Stimulated activated CD4-positive, alpha-beta T cell treated with anti-CD3 and anti-CD28 coated beads, Interleukin-1b, Interleukin-23, amount 100 ng/mL, for 4 hours (primary cell): ENCODE data around the gene TMEM101.
"Not testable (repeated sequence)": the region's sequence is repeated elsewhere in the genome, so short reads cannot be mapped to it uniquely, and the experiment has no call there.

Experiments
- DNase-seq, 2 donors: peaks; one replicate each; pipeline ENCODE4 v3.0.0-alpha.2; 2020; ENCODE audit warnings: low read depth in 2 of 2

TMEM101 gene

DNA sequence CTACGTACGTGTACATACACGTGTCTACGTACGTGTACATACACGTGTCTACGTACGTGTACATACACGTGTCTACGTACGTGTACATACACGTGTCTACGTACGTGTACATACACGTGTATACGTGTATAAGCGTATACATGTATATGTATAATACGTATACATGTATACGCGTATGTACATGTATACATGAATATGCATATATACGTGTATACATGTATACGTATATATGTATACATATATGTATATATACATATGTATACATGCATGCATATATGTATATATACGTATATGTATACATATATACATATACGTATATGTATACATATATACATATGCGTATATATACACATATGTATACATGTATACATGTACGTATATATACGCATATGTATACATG lies 38.9 kb downstream of the TMEM101 start:
- no peak for DNase-seq

DNA sequence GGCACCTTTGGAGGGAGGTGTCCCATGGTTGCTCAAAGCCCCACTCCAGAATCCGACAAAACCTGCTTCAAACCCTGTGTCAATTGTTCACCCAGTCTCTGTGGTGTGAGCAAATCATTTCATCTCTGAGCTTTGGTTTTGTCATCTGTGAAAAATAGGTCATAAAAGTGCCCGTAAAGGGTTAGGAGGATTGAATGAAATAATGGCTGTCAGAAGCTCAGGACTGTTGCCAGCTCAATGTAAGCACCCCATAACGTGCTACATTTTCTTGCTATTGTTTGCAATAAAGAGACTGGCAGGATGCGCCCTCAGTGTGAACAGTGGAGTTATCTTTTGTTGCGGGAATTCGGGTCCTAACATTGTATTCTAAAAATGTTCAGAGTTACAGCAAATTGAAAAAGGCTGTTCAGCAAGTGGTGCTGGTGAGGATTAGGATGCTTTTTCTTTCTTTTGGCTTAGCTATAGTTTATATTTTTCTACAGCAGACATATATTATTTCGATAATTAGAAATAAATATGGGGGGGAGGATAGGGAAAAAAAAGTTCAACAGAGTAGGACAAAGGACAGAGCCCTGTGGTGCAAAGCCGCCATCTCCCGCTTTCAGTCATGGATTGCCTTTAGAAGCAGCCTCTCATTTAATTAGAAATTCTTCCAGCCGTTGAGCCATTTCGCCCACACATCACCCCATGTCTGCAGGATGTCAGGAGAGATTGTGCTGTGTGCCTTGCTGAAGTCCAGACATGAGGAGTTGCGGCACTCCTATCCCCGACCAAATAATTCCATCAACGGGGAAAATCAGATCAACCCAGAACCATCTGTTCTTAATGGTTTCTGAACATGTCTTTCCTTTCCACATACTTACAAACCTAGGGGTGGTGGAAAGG lies 40.1 kb downstream of the TMEM101 start:
- DNase-seq, result no peak

DNA sequence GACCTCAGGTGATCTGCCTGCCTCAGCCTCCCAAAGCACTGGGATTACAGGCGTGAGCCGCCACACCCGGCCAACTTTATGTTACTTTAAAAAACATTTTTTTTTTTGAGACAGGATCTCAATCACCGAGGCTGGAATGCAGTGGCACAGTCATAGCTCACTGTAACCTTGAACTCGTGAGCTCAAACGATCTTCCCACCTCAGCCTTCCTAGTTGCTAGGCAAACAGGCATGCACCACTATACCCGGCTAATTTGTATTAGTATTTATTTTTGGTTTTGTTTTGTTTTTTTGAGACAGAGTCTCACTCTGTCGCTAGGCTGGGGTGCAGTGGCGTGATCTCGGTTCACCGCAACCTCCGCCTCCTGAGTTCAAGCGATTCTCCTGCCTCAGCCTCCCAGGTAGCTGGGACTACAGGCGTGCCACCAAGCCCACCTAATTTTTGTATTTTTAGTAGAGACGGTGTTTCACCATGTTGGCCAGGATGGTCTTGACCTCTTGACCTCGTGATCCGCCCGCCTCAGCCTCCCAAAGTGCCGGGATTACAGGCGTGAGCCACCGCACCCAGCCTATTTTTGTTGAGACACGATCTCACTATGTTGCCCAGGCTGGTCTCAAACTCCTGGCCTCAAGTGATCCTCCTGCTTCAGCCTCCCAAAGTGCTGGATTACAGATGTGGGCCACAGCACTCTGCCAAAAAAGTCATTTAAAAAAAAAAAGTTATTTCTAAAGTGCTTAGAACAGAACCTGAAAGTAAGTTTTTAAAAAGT lies 42.1 kb downstream of the TMEM101 start:
- not testable (repeated sequence) for DNase-seq

GRCh38 chr17:43971436-43971835 lies 43.3 kb downstream of the TMEM101 start:
- not testable (repeated sequence) for DNase-seq

DNA sequence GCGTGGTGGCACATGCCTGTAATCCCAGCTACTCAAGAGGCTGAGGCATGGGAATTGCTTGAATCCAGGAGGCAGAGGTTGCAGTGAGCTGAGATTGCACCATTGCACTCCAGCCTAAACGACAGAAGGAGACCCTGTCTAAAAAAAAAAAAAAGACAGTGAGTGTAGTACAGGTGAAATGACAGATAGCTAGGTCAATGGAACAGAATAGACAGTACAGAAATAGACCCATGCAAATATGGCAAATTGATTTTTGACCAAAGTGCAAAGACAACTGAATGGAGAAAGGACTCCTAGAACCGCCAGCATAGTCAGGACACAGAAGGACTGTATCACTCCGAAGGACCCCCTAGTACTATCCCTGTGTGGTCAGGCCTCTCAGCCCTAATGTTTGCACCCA lies 44.4 kb downstream of the TMEM101 start:
- DNase-seq, result no peak

- DNase-seq, result no peak
These were observed 47.4 kb downstream of the TMEM101 start for GRCh38 chr17:43967251-43967875.

DNA sequence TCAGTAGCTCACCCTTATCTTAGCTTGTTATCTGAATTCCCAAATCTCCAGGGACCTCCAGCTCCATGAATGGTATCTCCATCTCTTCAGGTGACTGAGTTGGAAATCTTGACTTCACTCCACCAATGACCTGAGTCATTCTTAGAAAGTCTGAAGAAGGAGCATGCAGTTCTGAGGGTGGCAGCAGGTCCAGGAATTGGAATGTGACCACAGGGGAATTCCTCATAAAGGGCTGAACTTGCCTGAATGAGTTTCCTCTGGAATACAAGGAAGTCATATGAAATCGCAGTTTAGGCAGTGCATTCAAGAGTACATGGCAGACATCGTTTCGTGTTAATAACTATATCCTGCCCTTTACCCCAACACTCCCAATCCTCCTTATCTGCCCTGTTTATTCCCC lies 48.5 kb downstream of the TMEM101 start:
- no peak for DNase-seq

DNA sequence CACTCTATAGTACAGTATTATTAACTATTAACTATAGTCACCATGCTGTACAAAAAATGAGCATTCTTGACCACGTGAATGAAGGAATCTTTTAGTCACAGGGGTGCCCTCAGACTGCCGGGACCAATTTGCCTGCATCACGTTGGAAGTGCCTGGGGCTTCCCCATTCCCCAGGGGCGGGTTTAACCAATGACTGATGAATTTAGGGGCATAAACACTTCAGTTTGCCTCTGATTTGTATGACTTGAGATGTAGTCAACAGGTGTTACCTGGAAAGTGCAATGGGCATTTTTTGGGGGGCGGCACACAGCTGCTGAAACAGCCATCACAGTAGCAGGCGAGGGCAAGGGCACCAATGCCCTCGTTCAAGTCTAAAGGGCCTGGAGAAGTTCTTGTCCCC lies 52.3 kb downstream of the TMEM101 start:
- DNase-seq, result no peak

- DNase-seq, result no peak
These were observed 52.8 kb downstream of the TMEM101 start for GRCh38 chr17:43961954-43962353.

DNA sequence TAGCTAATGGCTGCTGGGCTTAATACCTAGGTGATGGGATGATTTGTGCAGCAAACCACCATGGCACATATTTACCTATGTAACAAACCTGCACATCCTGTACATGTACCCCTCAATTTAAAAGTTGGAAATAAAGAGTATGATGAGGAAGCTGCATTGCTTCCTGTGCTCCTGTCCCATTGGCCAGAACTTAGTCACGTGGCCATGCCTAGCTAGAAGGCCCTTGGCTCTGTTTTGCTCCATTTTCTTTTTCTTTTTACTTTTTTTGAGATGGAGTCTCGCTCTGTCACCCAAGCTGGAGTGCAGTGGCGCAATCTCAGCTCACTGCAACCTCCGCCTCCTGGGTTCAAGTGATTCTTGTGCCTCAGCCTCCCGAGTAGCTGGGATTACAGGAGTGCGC lies 53.5 kb downstream of the TMEM101 start:
- not testable (repeated sequence) for DNase-seq
